HG02870 (cell line): ENCODE data around the gene MORC4.

Experiments used
- ATAC-seq: cut with Tn5 transposase; IDR thresholded peaks from one replicate; pipeline ENCODE4 v1.9.1; 2021; ENCODE audit warnings: mild to moderate bottlenecking, moderate library complexity; ENCODE audit not compliant: unreplicated experiment

The MORC4 gene

DNA sequence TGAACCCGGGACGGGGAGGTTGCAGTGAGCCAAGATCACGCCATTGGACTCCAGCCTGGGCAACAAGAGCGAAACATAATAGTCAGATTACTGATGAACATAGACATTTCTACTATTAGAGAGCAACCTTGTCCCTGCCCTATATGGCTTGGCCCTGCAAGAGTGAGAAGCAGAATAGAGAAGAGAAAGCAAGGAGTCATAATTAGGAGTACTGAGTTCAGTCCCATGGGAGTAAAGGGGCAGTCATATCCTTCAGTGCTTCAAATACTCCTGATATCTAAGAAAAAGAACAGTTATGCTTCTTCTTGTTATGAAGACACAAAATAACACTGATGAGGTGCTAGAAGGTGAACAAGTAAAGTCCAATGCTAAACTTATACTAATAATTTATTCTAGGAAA, 46.0 kb downstream of the MORC4 start:
- ATAC-seq: no peak

DNA sequence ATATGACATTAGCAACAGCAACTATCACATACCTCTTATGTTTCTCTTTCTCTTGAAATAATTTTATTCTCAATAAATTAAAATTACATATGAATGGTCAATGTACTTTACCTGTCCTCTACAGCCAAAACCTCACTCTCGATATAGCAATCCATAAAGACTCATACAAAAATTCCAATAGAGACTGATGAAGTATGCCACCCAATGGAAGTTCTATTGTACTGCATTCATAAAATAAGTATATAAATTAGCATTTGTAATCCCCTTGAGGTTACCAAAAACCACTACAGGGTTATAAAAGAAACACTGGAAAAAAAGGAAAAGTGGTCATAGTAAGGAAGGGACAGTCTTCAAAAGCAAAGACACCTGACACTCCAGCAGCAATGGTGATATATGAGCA, 47.0 kb downstream of the MORC4 start:
- no peak for ATAC-seq

DNA sequence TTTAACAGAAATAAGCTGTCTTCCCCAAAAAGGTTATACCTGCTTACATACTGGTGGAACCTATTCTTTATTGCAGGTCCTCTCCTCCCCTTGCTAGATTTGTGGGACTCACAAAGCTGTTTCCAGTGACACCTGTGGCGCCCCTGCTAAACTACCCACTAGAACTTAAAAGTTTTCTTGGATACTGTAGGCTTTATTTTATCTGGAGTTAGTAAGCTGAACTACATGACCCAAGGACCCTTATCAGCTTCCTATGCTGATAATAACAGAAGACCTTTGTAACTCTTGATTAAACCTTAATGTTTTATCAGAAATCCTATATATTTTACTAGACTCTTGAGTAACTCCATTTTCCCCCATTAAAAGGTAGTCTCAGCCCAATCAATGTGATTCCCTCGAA, 47.5 kb downstream of the MORC4 start:
- ATAC-seq: no peak

DNA sequence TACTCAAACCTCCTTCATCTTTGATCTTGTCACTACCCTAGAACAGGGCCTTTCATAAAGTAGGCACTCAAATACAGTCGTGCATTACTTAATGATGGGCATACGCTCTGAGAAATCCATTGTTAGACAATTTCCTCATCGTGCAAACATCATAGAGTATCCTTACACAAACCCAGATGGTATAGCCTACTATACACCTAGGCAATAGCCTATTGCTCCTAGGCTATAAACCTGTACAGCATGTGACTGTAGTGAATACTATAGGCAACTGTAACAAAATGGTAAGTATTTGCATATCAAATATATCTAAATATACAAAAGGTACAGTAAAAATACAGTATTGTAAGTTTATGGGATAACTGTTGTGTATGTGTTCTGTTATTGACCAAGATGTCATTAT, 47.9 kb downstream of the MORC4 start:
- ATAC-seq: no peak

DNA sequence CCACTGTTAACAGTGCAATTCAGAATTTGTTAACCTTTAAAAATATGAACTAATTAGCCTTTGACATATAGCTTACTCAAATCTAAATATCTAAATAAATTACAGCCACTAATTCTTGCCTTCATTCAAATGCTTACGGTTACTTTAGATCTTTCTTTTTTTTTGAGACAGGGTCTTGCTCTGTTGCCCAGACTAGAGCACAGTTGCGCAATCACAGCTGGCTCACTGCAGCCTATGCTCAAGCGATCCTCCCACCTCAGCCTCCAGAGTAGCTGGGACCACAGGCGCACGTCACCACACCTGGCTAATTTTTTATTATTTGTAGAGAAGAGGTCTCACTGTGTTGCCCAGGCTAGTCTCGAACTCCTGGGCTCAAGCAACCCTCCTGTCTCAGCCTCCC, 48.8 kb downstream of the MORC4 start:
- ATAC-seq: no peak

DNA sequence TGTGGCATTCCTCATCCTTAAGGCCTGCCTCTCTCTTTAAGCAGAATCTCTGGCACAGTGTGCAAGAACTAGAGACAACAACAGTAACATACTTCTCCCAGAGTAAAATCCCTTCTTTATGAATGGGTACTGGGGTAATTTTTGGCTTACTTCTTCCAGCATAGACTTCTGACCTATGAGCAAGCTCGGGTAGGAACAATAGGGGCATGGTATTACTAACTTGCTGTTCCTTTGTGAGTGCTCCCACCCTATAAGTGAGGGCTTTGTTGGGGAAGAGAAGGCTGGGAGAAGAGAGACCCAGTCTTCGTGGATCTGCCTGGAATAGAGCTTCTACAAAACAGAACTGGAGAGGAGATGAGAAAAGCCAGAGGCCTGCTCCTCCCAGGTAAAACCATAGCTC, 49.6 kb downstream of the MORC4 start:
- no peak for ATAC-seq

DNA sequence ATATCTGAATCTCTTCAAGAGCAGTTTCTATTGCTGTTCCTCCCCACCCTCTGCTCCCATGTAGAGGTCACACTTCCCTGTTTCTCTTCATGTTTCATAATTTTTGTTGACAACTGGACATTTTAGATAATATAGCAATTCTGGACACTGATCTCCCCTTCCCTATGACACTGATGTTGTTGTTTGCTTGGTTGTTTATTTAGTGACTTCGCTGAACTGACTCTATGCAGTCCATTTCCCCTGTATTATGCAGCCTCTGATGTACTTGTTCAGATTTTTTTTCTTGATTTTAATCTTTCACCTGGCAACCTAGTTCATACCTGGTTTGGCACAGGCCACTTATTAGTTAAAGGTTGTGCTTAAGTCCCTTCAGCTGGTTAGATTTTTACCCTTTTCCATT, 50.6 kb downstream of the MORC4 start:
- ATAC-seq: no peak

DNA sequence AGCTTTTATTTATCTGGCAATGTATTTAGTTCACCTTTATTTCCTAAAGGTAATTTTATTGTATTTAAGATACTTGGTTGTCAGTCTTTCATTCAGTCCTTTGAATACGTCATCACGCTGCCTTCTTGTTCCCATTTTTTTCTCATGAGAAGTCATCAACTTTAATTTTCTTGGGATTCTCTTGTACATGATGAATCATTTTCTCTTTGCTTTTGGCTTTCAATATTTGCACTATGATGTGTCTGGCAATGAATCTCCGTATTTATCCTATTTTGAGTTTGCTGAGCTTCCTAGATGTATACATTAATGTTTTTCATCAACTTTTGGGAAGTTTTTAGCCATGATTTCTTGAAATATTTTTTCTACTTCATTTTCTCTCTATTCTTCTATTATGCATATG, 51.4 kb downstream of the MORC4 start:
- ATAC-seq: no peak

DNA sequence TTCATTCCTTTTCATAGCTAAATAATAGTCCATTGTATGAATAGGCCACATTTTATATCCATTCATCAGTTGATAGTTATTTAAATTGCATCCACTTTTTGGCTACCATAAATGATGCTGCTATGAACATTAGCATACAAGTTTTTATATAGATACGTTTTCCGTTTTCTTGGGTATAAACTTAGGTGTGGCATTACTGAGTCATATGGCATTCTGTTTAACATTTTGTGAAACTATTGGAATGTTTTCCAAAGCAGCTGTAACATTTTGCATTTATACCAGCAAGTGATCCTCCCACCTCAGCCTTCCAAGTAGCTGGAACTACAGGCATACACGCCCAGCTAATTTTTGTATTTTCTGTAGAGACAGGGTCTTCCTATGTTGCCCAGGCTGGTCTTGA, 53.5 kb downstream of the MORC4 start:
- no peak for ATAC-seq

DNA sequence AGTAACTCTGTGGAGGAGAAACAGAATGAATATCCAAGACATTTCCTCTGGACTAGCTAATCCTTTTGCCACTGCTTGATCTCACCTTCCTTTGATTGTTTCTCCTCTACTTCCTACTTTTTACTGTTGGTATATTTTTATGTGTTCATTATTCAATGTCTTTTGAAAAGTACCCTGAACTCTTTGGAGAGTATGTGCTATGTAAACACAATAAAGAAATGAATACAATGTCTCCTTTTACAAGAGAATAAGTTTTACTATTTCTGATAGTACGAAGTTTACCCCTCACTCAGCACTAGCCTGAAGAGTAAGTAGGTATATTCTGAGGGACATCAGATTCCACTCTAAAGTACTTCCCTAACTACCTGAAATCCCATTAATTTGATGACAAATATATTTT, 59.9 kb downstream of the MORC4 start:
- no peak for ATAC-seq

DNA sequence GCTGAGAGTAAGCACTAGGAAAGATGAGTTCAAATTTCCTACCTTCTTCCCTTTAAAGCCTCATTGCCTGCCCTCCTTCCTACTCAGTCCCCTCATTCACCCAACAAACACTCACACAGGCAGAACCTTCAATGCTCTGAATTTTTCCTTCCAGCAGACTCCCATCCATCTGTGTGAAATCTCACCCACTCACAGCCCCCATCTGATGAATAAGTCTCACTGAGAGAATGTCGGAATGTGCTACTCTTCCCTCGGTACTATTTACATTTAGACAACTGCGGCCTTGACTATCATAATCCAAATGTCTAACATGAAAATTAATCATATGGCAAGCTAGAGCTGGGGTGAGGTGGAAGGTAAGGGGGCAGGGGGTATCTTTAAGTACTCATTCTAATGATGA, 60.4 kb downstream of the MORC4 start:
- ATAC-seq: no peak

DNA sequence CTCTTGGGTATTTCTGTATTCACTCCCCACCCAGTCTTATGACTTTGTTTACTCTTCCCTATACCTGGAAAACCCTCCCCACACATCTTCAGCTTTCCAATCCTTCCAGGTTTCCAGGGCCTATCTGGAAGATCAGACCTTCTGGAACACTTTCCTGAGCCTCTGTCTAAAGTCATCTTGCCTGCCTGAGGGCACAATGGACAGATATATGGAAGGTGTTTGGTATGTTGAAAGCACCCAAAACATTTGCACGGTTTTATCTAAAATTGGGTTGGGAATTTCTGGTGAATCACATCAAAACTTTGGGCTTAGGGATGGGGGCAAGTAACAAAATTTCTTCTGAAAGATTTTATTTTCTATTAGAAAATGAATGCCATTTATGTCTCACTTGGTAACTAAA, 63.8 kb downstream of the MORC4 start:
- ATAC-seq: no peak

DNA sequence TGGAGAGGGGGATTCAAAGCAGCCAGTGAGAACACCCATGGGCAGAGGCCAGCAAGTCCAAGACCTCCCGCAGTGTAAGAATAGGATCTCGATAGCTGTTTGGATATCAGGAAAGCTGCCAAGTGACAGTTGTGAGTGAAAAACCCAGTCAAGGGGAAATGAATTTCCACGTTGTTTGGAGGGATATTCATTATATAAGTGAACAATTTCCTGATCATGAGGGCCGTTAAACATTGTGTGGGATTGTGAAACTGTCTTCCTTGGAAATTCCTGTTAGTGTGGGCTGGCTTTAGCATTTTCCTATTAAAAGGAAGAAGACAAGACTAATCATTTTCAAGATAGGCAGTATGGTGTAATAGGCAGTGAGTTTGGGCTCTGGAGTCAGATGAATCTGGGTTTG, 64.8 kb downstream of the MORC4 start:
- ATAC-seq: no peak

DNA sequence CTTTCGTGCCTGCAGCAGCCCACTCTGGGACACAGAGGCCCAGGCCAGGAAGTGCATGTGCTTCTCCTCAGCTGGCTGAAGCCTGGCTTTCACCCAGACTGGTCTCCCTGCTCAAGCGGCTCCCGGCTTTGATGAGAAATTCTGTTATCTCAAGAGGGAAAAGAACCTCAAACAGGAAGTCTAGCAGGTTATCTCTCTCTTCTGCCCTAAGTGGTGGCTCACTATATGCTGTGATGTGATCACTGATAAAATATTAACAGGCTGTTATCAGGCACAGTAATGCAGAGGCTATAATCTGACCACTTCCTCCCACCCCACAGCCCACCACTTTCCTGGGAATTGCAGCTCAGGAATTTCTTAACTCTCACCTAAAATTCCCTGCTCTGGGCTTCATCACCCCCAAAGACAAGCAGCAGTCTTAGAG, 66.5 kb downstream of the MORC4 start:
- ATAC-seq: no peak

DNA sequence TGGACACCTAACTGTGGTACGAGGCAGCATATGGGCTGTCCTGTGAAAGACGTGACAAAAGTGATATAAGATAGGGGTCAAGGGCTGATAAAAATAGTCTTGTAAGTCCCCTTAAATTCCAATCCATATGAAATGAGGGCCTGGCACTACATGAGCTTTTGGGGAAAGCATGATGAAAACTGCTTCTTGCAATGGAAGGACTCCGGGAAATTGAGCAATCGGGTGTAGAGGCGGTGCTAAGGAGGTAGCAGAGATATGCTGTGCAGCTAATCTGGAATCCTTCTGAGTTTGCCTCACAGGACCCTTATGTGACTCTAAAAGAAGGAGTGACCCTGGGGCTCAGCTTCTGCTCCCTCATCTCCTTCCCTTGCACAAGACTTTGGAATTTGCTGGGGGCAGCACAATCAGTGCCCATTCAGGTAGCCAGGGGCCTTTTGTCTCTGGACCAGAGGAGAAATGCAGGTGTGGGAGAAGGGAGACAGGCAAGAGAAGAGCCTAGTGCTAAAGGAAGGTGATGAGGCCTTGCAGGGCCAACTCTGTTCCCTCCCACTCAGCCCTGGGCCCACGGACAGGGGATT, 67.0 kb downstream of the MORC4 start:
- no peak for ATAC-seq

DNA sequence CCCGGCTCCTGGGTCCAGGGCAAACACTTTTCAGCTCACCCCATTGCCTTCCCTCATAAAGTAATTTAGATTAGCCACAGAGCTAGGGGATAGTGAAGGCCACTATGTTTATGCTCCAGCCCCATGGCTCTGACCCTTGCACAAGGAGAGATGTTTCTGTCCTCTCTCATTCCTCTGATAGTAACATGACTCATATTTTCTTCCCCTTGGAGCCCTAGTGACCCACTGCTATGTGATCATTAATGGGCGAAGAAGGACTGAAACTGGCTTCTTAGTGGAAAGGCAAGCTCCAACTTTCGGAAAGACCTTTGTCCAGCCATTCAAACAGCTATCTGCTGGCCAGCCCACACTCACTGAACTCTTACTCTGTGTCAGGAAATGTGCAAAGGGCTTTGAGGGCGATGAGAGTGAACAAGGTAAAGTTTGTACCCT, 67.5 kb downstream of the MORC4 start:
- ATAC-seq: no peak

DNA sequence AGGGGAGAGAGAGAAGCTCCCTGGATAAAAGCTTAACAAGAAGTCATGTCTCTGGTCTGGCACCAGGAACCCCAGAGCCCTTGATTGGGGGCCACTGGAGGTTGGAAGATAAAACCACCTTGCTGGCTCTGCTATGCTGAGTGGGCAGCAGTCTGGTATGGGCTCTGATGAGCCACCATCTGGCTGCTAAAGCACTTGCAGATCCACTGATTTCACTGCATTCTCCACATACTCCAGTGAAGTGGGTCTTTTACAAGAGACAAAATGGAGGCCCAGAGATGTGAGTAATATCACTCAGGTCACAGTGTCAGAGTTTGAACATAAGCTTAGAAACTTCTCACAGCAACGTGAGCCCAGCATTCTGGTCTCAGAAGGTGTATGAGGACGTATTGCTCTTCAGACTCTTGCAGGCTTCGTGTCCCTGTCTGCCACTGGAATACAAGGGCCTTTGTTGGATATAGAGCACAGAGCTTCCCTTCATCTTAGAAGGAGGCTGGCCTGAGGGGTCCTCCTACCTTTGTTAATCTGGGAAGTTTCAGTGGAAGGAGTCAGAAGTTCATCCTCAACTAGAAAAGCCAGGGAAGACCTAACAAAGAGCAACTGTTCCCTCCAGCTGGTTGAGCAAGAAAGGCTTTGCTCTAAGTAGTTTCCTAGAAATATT, 68.1 kb downstream of the MORC4 start:
- ATAC-seq: no peak

DNA sequence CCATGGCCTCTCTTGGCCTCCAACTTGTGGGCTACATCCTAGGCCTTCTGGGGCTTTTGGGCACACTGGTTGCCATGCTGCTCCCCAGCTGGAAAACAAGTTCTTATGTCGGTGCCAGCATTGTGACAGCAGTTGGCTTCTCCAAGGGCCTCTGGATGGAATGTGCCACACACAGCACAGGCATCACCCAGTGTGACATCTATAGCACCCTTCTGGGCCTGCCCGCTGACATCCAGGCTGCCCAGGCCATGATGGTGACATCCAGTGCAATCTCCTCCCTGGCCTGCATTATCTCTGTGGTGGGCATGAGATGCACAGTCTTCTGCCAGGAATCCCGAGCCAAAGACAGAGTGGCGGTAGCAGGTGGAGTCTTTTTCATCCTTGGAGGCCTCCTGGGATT, 71.8 kb downstream of the MORC4 start:
- no peak for ATAC-seq

DNA sequence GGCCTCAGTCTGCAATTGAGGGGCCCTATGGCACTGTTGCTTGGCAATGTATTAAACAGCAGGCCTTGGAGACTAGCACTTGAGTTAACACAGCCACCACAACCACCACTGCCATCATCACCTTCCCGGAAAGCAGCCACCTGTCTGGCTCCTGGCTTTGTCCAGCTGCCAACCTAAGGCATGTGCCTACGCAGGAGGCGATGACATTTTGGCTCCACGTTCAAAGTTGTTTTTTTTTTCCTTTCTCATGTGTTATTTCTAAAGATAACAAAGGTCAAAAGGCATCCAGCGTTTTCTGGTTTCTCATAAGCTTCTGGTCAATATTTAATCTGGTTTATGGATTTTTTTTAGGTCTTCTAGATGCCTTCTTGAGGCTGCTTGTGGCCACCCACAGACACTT, 72.3 kb downstream of the MORC4 start:
- ATAC-seq: no peak

DNA sequence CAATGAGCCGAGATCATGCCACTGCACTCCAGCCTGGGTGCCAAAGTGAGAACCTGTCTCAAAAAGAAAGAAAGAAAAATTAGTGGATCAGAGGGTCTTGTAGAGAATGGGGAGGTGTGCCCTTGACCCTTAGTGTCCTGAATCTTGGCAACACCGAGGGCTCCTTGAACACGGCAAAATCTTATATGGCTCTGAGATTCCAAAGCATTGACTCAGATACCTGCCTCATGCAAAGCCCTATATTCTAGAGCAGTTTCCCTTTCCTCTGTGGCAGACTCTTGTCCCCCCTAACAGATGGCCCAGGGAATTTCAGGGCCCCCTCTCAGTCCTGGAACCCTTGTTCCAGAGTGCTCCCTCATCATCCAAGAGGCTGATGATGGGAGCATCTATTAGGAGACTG, 73.0 kb downstream of the MORC4 start:
- ATAC-seq: no peak

DNA sequence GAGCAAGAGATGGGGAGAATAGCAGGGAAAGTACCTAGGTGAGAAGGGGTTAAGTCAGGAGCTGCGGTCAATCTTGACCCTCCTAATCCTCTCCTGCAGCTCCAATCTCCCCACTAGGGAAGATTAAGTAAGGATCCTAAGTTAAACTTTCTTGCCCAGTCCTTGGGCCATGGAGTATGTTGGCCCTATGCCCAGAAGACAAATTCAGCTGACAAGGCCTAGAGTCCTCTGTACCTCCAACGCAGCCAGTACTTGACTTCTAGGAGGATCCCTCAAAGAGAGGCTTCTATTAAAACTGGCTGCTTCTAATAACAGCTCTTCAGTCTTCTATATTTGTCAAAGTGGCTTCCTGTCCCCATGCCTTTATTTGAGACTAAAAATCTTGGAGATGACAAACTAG, 78.4 kb downstream of the MORC4 start:
- no peak for ATAC-seq

DNA sequence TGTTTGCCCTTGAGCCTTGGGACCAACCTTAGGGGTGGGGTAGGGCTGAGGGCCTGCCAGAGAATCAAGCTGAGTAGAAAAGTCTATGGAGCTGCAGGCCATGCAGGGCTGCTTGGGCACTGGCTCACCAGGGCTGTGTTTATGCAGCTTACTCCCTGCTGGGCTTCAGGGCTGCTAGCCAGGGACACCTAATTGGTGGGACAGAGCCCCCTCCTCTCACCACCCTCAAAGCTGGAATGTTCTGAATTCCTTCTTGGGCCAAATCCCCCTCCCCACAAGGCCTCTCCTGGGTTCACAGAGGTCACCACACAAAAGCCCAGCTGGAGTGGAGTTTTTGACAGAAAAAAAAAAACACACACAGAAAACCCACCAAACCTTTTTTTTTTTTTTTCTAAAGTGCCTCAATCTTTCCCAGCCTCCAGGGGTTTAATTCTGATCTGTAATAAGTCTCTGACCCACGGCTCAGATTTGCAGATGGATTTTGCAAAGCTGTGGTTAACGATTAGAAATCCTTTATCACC, 80.0 kb downstream of the MORC4 start, which contains the start of gene CLDN2:
TSS of gene CLDN2 (plus strand) at position 471 of the 521 bp plus-strand sequence. CDS start 7,827 bp downstream, outside the sequence.
- ATAC-seq: no peak
